Measurements from ENCODE around the gene SRP72. TPM values are rescaled to one million over a fixed set of nuclear protein-coding genes. Genes with fewer than 3 reads are reported as not detected.

Gene SRP72
- total RNA-seq, 1 donor from 2014 or later: 51.4 TPM

GRCh38 chr4:56540826-56541225, 73.4 kb downstream of the SRP72 start:
- FAIRE-seq (no peak), DNase-seq (ENCODE audit: low spot score in 2 of 2) (no peak)

DNA sequence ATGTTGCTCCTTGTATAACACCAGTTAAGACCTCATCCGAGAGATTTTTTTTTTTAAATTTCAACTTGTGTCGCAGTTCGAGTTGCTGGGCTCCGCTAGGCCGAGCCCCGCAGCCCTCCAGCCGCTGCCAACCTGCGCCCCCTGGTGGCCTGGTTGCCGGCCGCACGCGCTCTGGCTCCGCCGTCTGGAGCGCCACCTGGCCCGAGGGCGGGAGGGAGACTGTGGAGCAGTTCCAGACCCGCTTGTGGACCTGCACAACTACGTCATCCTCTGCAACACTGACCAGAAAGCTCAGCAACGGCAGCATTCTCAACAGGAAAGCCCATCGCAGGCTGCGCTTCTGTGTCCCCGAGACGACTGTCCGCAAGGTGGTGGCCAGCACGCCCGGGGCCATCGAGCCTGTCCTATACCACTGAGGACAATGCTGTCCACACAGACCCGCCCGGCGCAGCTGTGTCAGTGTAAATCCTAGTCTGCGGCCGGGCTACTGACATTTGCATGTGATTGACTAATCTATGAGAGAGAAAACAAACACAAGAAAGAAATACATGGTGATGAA, 77.2 kb downstream of the SRP72 start:
- peak; percentile 68 to 79 for DNase-seq (ENCODE audit: low spot score in 2 of 2)
- no peak for FAIRE-seq

DNA sequence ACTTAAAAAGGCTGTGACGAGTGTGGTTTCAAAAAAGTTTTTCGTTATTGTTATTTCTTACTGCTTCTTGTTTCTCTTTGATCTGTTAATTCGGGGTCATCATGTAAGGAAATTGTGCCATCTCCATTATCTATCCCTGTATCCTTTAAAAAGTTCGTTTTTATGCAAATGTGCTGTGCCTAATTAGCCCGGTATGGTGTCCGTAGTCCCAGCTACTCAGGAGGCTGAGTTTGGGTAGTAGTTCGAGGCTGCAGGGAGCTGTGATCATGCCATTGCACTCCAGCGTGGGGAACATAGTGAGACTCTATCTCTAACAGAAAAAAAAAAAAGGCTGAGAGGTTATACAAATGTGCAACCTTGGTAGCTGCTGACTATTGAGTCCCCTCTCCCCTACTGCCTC, 83.2 kb downstream of the SRP72 start:
- no peak for DNase-seq (ENCODE audit: low spot score in 2 of 2)
- no peak for FAIRE-seq

GRCh38 chr4:56551516-56551915, 84.1 kb downstream of the SRP72 start:
- FAIRE-seq (no peak), DNase-seq (ENCODE audit: low spot score in 2 of 2) (no peak)

DNA sequence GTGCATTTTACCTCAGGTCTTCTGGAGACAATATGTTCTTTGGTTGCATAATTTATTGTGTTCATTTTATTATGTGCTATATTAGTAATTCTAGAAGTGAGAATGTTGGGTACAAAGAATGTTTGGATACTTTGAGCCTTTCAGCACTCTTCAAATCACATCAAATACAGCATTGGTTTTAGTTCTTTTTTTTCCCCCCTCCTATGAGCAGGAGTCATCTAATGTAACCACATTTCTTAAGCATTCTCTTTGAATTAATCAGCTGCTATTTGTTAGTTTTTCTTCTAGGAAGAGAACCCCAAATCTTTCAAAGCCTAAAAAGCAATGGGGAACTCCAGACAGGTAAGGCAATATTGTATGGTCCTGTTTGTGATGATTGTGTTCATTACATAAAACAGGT, 84.9 kb downstream of the SRP72 start:
- DNase-seq (ENCODE audit: low spot score in 2 of 2) (no peak), FAIRE-seq (no peak)

Other genes with a start within 250 kb of the SRP72 start
- gene AASDH, start 80.1 kb upstream of the SRP72 start, total RNA-seq: 24.1 TPM
- gene PPAT, start 32.0 kb upstream of the SRP72 start, total RNA-seq: 24.9 TPM
- 6.9 TPM for gene PAICS, start 31.4 kb upstream of the SRP72 start, total RNA-seq
- gene ARL9, start 38.2 kb downstream of the SRP72 start, total RNA-seq: 2.4 TPM
- gene HOPX, start 213.7 kb downstream of the SRP72 start, total RNA-seq: 78.7 TPM